GM10248 (cell line): ENCODE measurements around the gene CD276.

Source experiments
- CTCF ChIA-PET: fragments of 300-600 bp; sonication (Branson Sonifier 250); formaldehyde crosslinking; extraction: SDS; loops from one replicate; lab custom pipeline; 2021; ENCODE audit warnings: antibody characterized with exemption; lab: Yijun Ruan, JAX
- POLR2A ChIA-PET: fragments of 350-650 bp; sonication (Branson Sonifier 250); formaldehyde crosslinking; extraction: SDS; loops from one replicate; lab custom pipeline; 2020; ENCODE audit warnings: antibody characterized with exemption; lab: Yijun Ruan, JAX
- DNase-seq: peaks from one replicate; pipeline ENCODE4 v3.0.0; 2012; ENCODE audit errors: extremely low spot score
- TF ChIP-seq, protein P1 (sequence below): IDR thresholded peaks from 2 replicates; pipeline ENCODE4 v1.5.1; 2012; ENCODE audit warnings: mild to moderate bottlenecking, low read depth; ENCODE audit errors: extremely low read depth, missing control alignments, control extremely low read depth

CD276 gene

DNA sequence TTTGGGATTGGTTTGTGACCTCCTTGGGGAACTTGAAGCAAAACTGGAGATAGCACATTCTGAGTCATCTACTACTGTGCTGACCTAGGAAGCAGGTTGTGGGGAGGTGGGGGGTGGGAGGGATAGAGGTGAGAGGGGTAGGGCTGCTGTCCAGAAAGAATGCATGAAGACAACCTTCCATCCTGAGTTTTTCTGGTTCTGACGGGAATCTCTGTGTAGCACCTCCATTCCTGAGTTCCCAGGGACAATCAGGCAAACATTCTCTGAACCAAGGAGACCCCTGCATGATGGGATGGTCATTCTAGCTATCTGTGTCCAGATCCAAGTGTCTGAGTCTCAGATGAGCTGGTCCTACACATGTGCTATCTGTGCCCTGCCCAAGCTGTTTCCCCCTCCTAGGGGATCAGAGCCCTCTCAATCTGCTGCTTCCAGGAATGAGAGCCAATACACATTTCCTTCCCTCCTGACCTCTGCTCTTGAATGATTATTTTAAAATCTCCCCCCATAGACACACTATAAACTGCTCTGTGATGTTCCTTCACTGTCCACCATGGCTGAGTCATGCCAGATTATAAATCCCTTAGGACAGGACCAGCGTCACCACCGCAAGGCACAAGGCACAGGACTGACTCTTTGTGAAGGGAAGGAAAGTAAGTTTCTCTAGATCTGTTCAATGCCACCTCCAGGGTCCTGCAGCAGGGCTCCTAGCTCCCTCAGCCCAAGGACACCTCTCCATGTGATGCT, 2.2 kb upstream of the CD276 start:
- ChIA-PET CTCF (interaction anchor here (15.1 kb wide), 1 partner anchor 17 kb away, joined by 392 read pairs; no protein-coding TSS in a partner anchor), POLR2A (no interaction called here)
- no peak for DNase-seq
- TF ChIP-seq, protein P1, sequence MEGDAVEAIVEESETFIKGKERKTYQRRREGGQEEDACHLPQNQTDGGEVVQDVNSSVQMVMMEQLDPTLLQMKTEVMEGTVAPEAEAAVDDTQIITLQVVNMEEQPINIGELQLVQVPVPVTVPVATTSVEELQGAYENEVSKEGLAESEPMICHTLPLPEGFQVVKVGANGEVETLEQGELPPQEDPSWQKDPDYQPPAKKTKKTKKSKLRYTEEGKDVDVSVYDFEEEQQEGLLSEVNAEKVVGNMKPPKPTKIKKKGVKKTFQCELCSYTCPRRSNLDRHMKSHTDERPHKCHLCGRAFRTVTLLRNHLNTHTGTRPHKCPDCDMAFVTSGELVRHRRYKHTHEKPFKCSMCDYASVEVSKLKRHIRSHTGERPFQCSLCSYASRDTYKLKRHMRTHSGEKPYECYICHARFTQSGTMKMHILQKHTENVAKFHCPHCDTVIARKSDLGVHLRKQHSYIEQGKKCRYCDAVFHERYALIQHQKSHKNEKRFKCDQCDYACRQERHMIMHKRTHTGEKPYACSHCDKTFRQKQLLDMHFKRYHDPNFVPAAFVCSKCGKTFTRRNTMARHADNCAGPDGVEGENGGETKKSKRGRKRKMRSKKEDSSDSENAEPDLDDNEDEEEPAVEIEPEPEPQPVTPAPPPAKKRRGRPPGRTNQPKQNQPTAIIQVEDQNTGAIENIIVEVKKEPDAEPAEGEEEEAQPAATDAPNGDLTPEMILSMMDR, result no peak

DNA sequence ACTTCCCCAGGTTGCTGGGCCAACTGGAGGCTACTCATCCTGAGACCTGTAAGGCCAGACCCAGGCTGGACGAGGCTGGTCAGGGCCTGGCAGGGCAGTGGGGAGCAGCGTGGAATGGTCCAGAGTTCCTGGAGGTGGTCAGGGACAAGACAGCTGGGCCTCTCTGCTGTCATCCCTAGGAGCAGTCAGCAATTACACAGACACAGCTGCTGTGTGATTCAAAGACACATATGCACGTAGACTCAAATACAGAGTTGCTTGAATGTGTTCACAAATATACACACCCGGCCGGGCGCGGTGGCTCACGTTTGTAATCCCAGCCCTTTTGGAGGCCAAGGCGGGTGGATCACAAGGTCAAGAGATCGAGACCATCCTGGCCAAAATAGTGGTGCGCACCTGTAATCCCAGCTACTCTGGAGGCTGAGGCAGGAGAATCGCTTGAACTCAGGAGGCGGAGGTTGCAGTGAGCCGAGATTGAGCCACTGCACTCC, 1.5 kb upstream of the CD276 start:
- no peak for DNase-seq
- POLR2A ChIA-PET, result no interaction called here
- TF ChIP-seq, protein P1, result no peak
- CTCF ChIA-PET, result interaction anchor here (1.0 to 15.1 kb wide), 3 partner anchors 17 to 122 kb away, joined by 3 to 392 read pairs (median 10); no protein-coding TSS in a partner anchor

DNA sequence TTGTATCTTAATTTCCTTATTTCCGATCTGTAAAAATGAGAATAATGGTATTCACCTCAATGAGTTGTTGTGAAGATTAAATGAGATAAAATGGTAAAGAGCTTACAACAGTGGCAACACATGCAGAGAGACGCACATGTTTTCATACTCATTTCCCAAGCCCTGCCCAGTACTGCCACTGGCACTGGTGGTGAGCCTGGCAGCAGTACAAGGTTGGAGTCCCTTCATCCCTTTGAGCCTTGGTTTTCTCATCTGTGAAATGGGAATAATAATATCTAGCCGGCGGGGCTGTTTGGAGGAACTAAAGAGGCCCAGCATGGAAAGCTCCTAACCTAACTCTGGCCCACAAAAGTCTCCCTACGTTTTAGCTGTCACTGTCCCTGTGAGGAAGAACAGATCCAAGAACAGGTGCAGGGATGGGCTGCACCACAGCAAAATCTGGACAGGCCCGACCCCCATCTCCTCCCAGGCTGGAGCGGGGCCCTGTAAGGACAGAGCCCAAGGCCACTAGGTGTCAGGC, 866 bp upstream of the CD276 start:
- DNase-seq, result no peak
- POLR2A ChIA-PET, result no interaction called here
- CTCF ChIA-PET, result interaction anchor here (0.8 to 15.1 kb wide), 4 partner anchors 16 to 146 kb away, joined by 3 to 392 read pairs (median 6); no protein-coding TSS in a partner anchor
- TF ChIP-seq, protein P1, result peak; percentile 43

DNA sequence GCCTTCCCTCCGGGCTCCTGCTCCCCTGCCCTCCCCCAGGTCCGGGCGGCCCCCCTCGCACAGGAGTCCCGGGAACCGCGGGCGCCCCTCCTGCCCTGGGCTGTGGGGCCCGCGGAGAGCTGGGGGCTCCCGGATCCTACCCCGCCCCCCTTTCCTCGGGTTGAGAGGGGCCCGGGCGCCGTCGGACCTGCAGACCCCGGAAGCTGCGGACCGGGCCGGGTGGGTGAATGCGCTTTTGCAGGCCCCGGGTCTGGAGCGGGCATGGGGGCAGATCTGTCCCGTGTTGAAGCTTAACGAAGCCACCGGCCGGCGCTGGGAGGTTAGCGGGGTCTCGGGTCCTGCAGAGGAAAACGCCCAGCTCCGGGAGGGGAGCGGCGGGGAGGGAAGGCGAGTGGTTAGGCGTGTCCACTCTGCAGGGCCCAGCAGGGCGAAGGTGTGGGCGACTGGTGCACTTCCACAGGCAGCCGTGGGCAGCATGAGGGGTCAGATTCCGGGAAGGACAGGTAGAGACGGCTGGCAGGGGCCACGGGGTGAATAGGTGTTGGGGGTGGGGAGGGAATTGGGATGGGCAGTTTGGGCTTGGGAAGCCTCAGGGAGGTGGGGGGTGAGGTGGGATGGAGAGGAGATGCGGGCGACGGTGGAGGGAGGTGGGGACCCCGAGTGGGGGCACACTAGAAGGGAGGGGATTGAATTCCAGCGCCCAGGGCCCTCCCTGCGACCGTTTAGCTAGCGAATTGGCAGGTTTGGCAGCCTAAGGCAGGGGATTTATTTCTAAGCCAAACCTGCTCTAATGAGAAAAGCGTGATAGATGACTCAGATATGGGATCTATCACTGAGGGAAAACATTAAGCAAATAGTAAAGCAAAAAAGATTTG, 635 bp downstream of the CD276 start:
- DNase-seq, result no peak
- ChIA-PET CTCF (interaction anchor here (1.4 to 15.1 kb wide), 5 partner anchors 8 to 76 kb away, joined by 4 to 392 read pairs (median 19); no protein-coding TSS in a partner anchor), POLR2A (no interaction called here)
- TF ChIP-seq, protein P1, result no peak

DNA sequence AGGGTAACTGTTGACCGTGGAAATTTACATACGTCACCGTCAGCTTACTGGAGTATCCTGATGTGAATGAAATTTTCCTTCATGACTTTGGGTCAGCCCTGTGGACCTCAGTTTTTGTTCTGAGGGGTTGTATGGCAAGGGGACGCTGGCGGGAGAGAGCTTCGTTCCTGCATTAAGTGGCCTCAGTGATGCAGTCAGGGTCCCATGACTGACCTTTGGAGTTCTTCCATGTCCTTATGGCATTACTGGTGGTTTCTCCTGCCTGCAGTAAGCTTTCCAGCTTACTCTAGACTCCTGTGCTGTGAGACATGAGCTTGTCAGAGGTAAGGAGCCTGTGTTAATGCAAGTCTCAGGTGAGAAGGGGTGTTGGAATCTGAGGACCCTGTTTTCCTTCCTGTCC, 1.8 kb downstream of the CD276 start:
- TF ChIP-seq, protein P1, result no peak
- ChIA-PET CTCF (interaction anchor here (0.6 to 15.1 kb wide), 4 partner anchors 9 to 380 kb away, joined by 3 to 392 read pairs (median 21); no protein-coding TSS in a partner anchor), POLR2A (no interaction called here)
- DNase-seq, result no peak

DNA sequence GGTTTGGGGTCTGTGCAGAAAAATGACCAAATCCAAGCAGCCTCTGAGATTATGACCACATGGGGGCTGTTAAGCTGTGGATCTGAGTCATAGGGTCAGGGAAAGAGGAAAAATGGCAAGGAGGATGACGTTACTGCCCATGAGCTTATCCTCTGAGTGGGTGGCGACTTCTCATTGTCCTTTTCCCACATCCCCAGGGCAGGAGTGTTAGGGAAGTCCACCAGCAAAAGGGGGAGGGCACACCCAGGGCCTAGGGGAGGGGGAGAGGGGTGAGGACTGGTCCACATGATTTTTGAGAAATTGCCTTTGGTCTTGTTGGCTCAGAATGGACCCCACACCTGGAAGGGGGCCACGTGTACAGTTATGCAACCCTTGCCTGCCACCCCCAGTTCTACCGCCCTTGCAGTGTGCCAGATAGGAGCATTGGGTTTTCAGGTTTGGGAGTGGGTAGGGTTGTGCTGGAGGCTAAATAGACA, 2.6 kb downstream of the CD276 start:
- TF ChIP-seq, protein P1, result no peak
- ChIA-PET POLR2A (no interaction called here), CTCF (interaction anchor here (0.8 to 15.1 kb wide), 4 partner anchors 10 to 51 kb away, joined by 3 to 392 read pairs (median 21); no protein-coding TSS in a partner anchor)
- no peak for DNase-seq
